Keratinocyte (primary cell): ENCODE data around the gene ANKS1A. TPM values are rescaled to one million over a fixed set of nuclear protein-coding genes. Genes with fewer than 3 reads are reported as not detected.

Experiments
- DNase-seq: peaks from one replicate; pipeline ENCODE4 v3.0.0-alpha.2; 2011; ENCODE audit warnings: low read depth, missing footprints, low spot score
- FAIRE-seq: peaks from 2 replicates; lab custom pipeline; 2011; peaks lifted over from hg19 to GRCh38; lab: Jason Lieb, UNC
- H2AFZ ChIP-seq: 2 replicates; pipeline ENCODE4 v1.6.0; 2012; ENCODE audit warnings: low read length, control low read depth, inconsistent platforms; ENCODE audit not compliant: control insufficient read depth
- H3K27ac ChIP-seq: 2 replicates; pipeline ENCODE4 v1.5.1; 2011; ENCODE audit warnings: low read length; ENCODE audit not compliant: control insufficient read depth, insufficient read depth
- H3K27me3 ChIP-seq: 3 replicates; pipeline ENCODE4 v1.6.0; 2011; ENCODE audit warnings: low read length; ENCODE audit not compliant: control insufficient read depth, insufficient read depth; ENCODE audit errors: extremely low read depth
- H3K36me3 ChIP-seq, 2 experiments: 2 replicates in 1 of 2; 3 replicates in 1 of 2; pipeline ENCODE4 v1.5.1; 2011; ENCODE audit warnings: low read length in 2 of 2, mild to moderate bottlenecking in 1 of 2; ENCODE audit not compliant: control insufficient read depth in 2 of 2, insufficient read depth in 2 of 2; ENCODE audit errors: extremely low read depth in 1 of 2
- H3K4me1 ChIP-seq: 3 replicates; pipeline ENCODE4 v1.5.1; 2011; ENCODE audit warnings: low read length; ENCODE audit not compliant: control insufficient read depth, insufficient read depth; ENCODE audit errors: extremely low read depth
- H3K4me2 ChIP-seq: 3 replicates; pipeline ENCODE4 v1.6.0; 2011; ENCODE audit warnings: low read depth, low read length; ENCODE audit not compliant: control insufficient read depth, insufficient read depth; ENCODE audit errors: extremely low read depth
- H3K4me3 ChIP-seq, 3 experiments: fragments of 200-600 bp in 1 of 3; sonication (generic) in 1 of 3; 2 replicates in 2 of 3; 3 replicates in 1 of 3; pipeline ENCODE4 v1.5.1; 2011 to 2016; ENCODE audit warnings: low read length in 3 of 3, mild to moderate bottlenecking in 3 of 3, control low read depth in 2 of 3, inconsistent platforms in 1 of 3, low read depth in 1 of 3, mixed read lengths in 1 of 3, mixed run types in 1 of 3, moderate library complexity in 1 of 3; ENCODE audit not compliant: control insufficient read depth in 2 of 3, insufficient read depth in 2 of 3; ENCODE audit errors: extremely low read depth in 1 of 3
- H3K79me2 ChIP-seq: 2 replicates; pipeline ENCODE4 v1.6.0; 2012; ENCODE audit warnings: low read length; ENCODE audit not compliant: control insufficient read depth, insufficient read depth
- H3K9ac ChIP-seq: 3 replicates; pipeline ENCODE4 v1.6.0; 2011; ENCODE audit warnings: low read length; ENCODE audit not compliant: control insufficient read depth, insufficient read depth; ENCODE audit errors: extremely low read depth
- H3K9me1 ChIP-seq: 3 replicates; pipeline ENCODE4 v1.6.0; 2011; ENCODE audit warnings: low read length; ENCODE audit not compliant: control insufficient read depth, insufficient read depth; ENCODE audit errors: extremely low read depth
- H3K9me3 ChIP-seq: 2 replicates; pipeline ENCODE4 v1.5.1; 2012; ENCODE audit warnings: low read depth, low read length; ENCODE audit not compliant: control insufficient read depth
- H4K20me1 ChIP-seq: 3 replicates; pipeline ENCODE4 v1.6.0; 2011; ENCODE audit warnings: low read length; ENCODE audit not compliant: control insufficient read depth, insufficient read depth; ENCODE audit errors: extremely low read depth
- EZH2 ChIP-seq: IDR thresholded peaks from one replicate; pipeline ENCODE4 v1.6.1; 2012; ENCODE audit warnings: inconsistent platforms, mild to moderate bottlenecking, low read length, moderate library complexity
- dilution Hi-C: fragments of 300-500 bp; cut with MboI; formaldehyde crosslinking; loops from one replicate; pipeline ENCODE4 v1.7.0; 2020; ENCODE audit warnings: low sequenced_read_pairs; ENCODE audit not compliant: extremely low pct_ligation_motif_present
- polyA plus RNA-seq, 5 experiments: library from polyadenylated mRNA; depleted of rRNA in 3 of 5; stranded (reverse) in 3 of 5; stranded (forward) in 1 of 5; unstranded in 1 of 5; fragments of >200 nt; gene quantifications; 1 replicate in 1 of 5; 2 replicates in 3 of 5; 3 replicates in 1 of 5; pipeline versions ENCODE4 v1.2.1 to v1.2.3, GENCODE V29; 2011 to 2012; ENCODE audit warnings: missing spikeins in 2 of 5, low read depth in 1 of 5, low replicate concordance in 1 of 5
- TF ChIP-seq, protein P1 (sequence below), 3 experiments: IDR thresholded peaks in 1 of 3; conservative IDR thresholded peaks in 1 of 3; optimal IDR thresholded peaks in 1 of 3; 2 replicates in 2 of 3; 3 replicates in 1 of 3; pipeline versions ENCODE3 to v1.5.1; 2011; ENCODE audit warnings: low read length in 3 of 3, mild to moderate bottlenecking in 3 of 3, moderate library complexity in 2 of 3, control low read depth in 1 of 3, inconsistent platforms in 1 of 3; ENCODE audit not compliant: insufficient read depth in 2 of 3; ENCODE audit errors: extremely low read depth in 1 of 3

Gene ANKS1A
- polyA plus RNA-seq, 1 donor (not counting 4 experiments of a cell fraction or from before 2014, with no cell fraction given): 8.6 TPM

DNA sequence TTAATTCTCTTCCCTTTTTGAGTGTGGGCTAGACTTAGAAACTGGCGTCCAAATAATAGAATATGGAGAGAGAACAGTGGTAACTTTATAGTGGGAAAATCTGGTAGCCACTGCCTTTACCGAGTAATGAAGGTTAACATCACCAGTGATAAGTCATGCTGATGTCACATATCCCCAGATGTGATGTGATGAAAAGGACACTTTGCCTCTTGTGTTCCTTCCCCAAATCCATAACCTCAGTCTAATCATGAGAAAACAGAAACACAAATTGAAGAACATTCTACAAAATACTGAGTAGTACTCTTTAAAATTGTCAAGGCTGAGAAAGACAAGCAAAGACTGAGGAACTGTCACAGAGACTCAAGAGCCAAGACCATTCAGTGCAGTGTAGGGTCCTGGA lies 17.8 kb downstream of the ANKS1A start:
- Histone ChIP-seq H2AFZ (no peak overlapping the region), H3K9me1 (no peaks in the 10 kb centered on the region), H4K20me1 (peaks cover 22% of the 10 kb centered on the region), H3K4me1 (no peaks in the 10 kb centered on the region), H3K4me2 (no peak overlapping the region), H3K27me3 (no peaks in the 10 kb centered on the region), H3K9ac (no peak overlapping the region), H3K9me3 (no peaks in the 10 kb centered on the region), H3K79me2 (peaks cover 4% of the 10 kb centered on the region), H3K27ac (no peak overlapping the region), H3K4me3 (no peak overlapping the region), H3K36me3 (no peaks in the 10 kb centered on the region)
- no peak for DNase-seq
- FAIRE-seq: no peak
- TF ChIP-seq, protein P1, sequence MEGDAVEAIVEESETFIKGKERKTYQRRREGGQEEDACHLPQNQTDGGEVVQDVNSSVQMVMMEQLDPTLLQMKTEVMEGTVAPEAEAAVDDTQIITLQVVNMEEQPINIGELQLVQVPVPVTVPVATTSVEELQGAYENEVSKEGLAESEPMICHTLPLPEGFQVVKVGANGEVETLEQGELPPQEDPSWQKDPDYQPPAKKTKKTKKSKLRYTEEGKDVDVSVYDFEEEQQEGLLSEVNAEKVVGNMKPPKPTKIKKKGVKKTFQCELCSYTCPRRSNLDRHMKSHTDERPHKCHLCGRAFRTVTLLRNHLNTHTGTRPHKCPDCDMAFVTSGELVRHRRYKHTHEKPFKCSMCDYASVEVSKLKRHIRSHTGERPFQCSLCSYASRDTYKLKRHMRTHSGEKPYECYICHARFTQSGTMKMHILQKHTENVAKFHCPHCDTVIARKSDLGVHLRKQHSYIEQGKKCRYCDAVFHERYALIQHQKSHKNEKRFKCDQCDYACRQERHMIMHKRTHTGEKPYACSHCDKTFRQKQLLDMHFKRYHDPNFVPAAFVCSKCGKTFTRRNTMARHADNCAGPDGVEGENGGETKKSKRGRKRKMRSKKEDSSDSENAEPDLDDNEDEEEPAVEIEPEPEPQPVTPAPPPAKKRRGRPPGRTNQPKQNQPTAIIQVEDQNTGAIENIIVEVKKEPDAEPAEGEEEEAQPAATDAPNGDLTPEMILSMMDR (optimal IDR thresholded peaks at IDR 0.05 in 1 of 3, IDR thresholded peaks at IDR 0.05 in 1 of 3, conservative IDR thresholded peaks at IDR 0.05 in 1 of 3; ENCODE audit: extremely low read depth in 1 of 3, insufficient read depth in 2 of 3, low read length in 3 of 3): no peak
- no peak for TF ChIP-seq EZH2
- dilution Hi-C loops: no loop called here

DNA sequence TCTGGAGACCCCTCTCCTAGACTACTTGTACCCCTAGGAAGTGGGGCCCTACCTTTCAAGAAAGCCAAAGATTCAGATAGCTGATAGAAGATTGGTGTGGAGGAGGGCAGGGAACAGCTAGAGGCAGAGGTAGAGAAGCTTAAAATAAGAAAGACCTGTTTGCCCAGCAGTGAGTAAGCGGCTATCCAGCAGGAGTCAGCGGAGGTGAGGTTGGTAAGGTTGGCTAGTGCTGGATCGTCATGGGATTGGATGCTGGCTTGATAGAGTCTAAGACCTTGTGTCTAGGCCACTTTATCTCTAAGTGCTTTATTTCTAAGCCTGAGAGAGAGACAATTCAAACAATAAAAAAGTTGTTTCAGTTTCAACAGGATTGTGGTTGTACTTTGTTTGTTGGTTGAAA lies 19.1 kb downstream of the ANKS1A start:
- DNase-seq (no peak), FAIRE-seq (no peak)
- dilution Hi-C loops: no loop called here
- Histone ChIP-seq H3K4me2 (no peak overlapping the region), H3K4me3 (no peak overlapping the region), H3K27me3 (no peaks in the 10 kb centered on the region), H3K9ac (no peak overlapping the region), H2AFZ (no peak overlapping the region), H3K9me3 (no peaks in the 10 kb centered on the region), H3K27ac (no peak overlapping the region), H4K20me1 (peaks cover 34% of the 10 kb centered on the region), H3K79me2 (peaks cover 5% of the 10 kb centered on the region), H3K9me1 (peaks cover 6% of the 10 kb centered on the region), H3K36me3 (no peaks in the 10 kb centered on the region), H3K4me1 (peaks cover 11% of the 10 kb centered on the region)
- TF ChIP-seq EZH2: no peak
- TF ChIP-seq, protein P1 (optimal IDR thresholded peaks at IDR 0.05 in 1 of 3, IDR thresholded peaks at IDR 0.05 in 1 of 3, conservative IDR thresholded peaks at IDR 0.05 in 1 of 3; ENCODE audit: extremely low read depth in 1 of 3, insufficient read depth in 2 of 3, low read length in 3 of 3): peak in 1 of 3 experiments; percentile 10
